Ishikawa (cell line): ENCODE data around the gene CHD8.

Source experiments
- CEBPB ChIP-seq: IDR thresholded peaks from 2 replicates; pipeline ENCODE4 v1.6.1; 2012
- CREB1 ChIP-seq: IDR thresholded peaks from 2 replicates; pipeline ENCODE4 v1.6.1; 2012; ENCODE audit warnings: low read depth
- EGR1 ChIP-seq: IDR thresholded peaks from 2 replicates; pipeline ENCODE4 v1.6.1; 2012
- NFIC ChIP-seq: IDR thresholded peaks from 2 replicates; pipeline ENCODE4 v1.6.1; 2012
- RAD21 ChIP-seq: IDR thresholded peaks from 2 replicates; pipeline ENCODE4 v1.6.1; 2012; ENCODE audit warnings: low read depth
- REST ChIP-seq: IDR thresholded peaks from 2 replicates; pipeline ENCODE4 v1.6.1; 2012; ENCODE audit warnings: low read depth, mild to moderate bottlenecking
- TAF1 ChIP-seq: IDR thresholded peaks from 2 replicates; pipeline ENCODE4 v1.6.1; 2012; ENCODE audit warnings: low read depth, mild to moderate bottlenecking
- TEAD4 ChIP-seq: IDR thresholded peaks from 2 replicates; pipeline ENCODE4 v1.6.1; 2012
- USF1 ChIP-seq: IDR thresholded peaks from 2 replicates; pipeline ENCODE4 v1.6.1; 2012
- YY1 ChIP-seq: IDR thresholded peaks from 2 replicates; pipeline ENCODE4 v1.6.1; 2012; ENCODE audit warnings: low read depth
- ZBTB7A ChIP-seq: IDR thresholded peaks from 2 replicates; pipeline ENCODE4 v1.6.1; 2012; ENCODE audit warnings: low read depth

- TF ChIP-seq RAD21 (peak; percentile 12; the same call in 1 of the 2 replicates), YY1 (no peak; the same call in 1 of the 2 replicates), EGR1 (no peak), CEBPB (no peak), ZBTB7A (0 out of 2 replicates have a peak, but pooled peaks have one; percentile 55), NFIC (no peak), TEAD4 (no peak; the same call in 1 of the 2 replicates), USF1 (peak; percentile 44), TAF1 (peak; percentile 54), REST (no peak), CREB1 (peak; percentile 87)
Measured at GRCh38 chr14:21476925-21477681, 21.2 kb upstream of the CHD8 start, which contains the start of the genes RAB2B and TOX4.
